HG03196 (cell line): ENCODE measurements around the gene LMO2.
"Not testable (repeated sequence)": the region's sequence is repeated elsewhere in the genome, so short reads cannot be mapped to it uniquely, and the experiment has no call there.

Source experiments
- ATAC-seq: cut with Tn5 transposase; IDR thresholded peaks from one replicate; pipeline ENCODE4 v1.9.1; 2021; ENCODE audit not compliant: unreplicated experiment

The LMO2 gene

DNA sequence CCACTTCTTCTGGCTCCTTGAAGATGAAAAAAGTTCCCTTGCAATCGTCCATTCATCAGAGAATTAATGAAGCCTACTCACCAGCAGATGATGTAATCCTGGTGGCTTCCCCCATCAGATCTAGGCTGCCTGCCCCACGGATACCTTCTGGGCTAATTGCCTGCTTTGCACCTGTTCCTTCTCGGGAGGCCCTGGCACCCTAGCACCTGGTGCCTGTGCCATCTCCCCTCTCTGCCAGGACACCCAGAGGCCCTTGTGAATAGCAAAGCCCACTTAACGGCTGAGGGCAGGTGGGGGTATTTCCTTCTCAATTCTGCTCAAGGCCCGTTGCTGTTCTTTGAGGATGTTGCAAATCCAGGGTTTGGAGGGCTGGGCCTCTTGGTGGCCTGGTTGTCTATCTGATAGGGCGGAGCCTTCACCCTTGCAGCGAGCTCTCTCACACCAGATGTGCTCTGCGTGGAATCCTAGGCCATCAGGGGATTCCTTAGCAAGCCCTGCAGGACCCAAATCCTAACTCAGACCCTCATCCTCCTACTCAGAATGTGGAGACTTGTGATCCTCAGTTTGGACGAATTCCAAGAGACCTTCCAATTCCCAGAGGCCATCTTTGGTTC lies at the start of gene LMO2:
TSS of gene LMO2 (minus strand) at position 363 of the 614 bp plus-strand sequence. CDS start 22,360 bp downstream, outside the sequence.
- ATAC-seq, result no peak

DNA sequence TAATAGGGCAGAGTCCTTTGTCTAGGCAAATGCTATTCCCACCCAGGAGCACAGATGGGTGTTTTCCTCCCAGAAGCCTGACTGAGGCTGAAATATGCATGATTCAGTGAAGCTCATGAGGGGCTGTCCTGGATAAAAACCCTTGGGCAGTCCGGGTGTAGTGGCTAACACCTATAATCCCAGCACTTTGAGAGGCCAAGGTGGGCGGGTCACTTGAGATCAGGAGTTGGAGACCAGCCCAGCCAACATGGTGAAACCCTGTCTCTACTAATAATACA lies 48.6 kb upstream of the LMO2 start:
- ATAC-seq, result no peak

DNA sequence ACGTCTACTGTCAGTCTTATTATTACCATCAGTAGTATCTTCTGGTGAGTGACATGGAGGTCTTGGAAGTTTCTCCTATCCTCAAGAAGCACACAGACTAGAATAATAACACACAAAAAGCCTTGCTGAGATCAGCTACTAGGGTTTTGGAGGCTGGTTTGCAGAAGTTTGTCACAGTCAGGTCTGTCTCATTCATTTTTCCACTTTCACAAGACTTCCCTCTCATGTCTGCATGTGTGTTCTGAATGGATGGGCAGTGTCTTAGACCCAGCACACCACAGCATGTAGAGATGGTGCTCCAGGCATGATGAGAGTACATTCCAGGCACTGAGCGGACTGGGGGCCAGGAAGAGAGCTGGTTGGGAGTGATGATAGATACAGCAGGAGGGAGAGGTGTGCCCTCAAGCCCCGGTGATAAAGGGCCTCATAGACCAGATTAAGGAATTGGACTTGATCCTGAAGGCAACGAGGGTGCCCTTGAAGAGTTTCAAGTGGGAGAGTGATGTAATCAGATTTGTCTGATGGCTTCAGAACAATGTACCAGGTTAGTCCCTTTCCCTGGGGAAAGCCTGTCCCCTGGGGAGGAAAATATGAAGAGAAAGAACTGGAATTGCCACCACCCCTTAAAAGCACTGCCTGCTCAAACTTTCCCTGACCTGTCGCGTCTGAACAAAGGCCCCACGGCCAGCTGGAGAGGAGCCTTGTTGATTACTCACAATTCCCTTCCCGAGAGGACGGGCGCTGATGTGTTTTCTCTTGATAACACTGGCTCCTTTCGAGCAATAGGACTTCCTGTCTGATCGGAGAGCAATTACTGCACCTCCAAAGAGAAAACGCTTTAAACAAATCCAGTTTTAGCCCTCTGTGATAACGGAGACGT lies 45.1 kb upstream of the LMO2 start:
- no peak for ATAC-seq

DNA sequence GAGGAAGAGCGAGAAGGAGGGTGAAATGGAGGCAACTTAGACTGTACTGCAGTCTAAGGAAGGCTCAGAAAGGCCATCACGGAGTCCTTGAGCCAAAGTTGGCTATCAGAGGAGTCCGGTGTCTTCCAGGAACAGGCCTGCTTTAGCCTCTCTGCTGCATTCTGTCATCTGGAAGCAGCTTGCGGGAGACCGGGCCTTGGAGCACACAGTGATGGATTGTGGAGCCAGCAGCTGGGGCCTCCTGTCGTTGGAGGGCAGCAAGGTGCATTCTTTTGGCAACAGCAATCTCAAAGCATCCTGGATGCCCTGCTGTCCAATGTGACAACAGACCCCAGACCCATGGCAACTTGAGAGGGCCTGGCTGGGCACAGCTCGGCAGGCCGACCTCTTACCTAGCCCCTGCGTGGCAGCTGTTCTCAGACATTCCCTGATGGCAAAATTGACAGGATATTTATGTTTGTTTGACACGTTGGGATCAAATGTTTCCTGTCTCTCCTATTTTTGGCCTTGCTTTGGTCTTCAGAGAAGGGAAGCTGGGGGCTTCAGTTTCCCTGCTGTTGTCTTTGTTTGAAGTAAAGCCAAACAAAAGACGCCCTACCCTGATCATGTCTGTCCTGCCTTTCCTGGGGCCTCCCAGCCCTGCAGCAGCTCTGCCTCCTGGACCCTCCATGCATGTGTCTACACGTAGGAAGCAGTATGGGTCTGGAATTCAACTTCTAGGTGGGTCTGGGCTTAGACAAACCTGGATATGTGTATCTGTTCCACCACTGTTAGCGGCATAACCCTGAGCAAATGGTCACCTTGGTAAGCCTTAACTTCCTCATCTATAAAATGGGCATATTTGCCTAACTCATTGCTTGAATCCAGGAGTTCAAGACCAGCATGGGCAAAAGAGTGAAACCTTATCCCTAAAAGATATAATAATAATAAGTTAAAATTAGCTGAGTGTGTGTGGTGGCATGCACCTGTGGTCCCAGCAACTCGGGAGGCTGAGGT lies 43.9 kb upstream of the LMO2 start:
- no peak for ATAC-seq

DNA sequence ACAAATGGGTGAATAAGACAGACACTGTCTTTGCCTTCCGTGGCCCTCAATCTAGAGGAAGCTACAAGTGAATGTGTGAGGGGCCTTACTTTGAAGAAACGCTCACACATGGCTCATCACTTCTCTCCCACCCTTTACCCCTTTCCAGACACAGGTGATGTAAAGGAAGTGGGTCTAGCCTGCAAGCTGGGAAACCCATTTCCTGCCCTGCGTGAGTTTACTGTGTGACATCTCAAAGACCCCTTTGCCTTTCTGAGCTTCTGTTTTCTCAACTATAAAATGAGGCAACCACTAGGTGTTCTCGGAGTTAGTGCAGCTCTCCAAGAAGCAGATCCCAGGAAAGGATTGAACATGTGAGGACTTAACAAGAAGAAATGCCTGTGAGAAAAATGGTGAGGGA lies 43.1 kb upstream of the LMO2 start:
- no peak for ATAC-seq

DNA sequence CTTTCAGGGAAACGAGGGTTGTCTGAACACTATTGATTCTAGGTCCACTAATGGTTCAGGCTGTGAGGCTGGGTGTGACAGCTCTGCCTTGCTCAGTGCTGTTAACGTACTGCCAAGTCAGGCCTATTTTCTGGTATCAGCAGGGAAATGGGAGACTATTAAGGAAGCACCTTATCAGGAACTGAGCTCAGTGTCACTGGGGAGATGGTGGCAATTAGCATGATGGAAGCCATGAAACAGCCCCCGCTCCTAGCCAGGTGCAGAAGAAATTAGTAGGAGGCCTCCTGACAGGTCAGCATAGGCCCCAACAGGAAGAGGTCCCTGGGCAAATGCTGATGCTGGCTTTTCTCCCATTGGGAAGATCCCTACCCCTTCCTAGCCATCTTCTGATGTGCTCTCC lies 42.6 kb upstream of the LMO2 start:
- no peak for ATAC-seq

DNA sequence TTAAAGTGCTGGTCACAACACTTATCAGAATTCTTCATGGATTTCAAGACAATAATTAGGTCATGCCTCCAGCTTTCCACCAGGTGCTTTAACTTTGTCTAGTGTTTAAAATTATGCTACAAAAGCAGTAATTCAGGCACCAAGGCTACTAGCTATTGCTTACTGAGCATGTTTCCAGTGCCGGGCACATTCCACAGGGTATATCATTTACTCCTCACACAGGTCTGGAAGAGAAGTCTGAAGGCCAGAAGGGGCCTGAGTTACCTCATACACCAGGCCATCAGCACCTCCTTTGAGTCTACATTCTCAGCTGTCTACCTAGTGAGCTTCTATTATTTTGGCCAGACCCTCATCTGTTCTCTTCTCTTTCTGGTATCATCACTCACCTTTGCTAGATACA lies 41.7 kb upstream of the LMO2 start:
- no peak for ATAC-seq

DNA sequence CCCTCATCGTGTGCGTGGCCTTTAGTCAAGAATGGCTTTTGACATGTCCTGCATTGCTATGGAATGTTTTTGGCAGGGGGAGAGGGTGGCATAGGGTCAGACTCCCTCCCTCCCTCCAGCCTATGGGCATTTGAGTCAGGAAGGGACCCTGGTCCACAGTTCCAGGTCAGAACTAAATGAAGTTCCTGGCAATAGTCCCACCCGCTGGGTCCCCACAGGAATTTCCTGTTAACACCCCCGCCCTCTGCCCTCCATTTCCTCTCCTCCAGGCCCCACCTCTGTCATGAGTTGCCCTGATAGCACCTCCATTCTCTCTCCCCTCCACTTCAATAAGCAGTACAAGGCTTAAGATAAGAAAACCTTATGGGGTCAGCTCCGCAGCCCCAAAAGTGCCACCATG lies 40.8 kb upstream of the LMO2 start:
- ATAC-seq, result no peak

DNA sequence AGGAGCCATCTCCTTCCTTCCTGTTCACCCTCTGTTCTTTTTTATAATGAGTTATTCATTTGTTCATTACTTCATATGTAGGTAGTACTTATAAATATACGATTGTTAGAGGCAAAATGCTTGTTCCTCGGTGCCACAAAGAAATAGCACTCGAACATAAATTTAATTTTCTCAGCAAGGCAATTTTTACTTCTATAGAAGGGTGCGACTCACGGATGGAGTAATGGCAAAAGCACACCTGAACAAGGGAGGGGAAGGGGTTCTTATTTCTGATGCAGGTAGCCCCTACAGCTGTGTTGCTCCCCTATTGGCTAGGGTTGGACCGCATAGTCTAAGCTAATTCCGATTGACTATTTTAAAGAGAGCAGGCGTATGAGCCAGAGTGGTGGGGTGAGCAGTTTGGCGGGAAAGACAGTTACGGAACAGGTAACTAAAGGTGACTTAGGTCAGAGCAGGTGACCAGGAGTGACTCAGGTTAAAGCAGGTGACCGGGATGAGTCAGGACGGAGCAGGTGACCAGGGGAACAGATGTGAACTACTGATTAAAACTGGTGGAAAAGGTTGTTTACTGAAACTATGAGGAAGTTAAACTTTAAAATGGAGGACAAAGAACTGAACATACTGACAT lies 40.0 kb upstream of the LMO2 start:
- ATAC-seq, result not testable (repeated sequence)

DNA sequence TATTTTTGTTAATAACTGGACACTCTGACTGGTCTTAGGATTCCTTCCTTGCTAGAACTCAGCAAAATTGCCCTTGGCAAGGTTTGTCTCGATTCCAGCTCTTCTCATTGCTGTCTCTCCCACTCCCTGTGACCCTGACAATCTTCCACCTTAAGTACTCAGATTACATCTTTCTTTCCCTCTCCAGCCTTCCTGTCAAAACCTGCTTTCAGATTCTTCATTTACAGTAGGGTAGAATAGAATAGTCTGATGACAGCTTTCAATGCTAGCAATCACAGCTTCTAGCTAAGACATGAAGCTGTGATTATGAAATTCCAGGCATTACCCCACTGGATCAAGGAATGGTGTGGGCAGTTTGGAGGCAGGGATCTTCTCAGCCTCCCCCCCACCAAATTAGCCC lies 39.2 kb upstream of the LMO2 start:
- no peak for ATAC-seq

DNA sequence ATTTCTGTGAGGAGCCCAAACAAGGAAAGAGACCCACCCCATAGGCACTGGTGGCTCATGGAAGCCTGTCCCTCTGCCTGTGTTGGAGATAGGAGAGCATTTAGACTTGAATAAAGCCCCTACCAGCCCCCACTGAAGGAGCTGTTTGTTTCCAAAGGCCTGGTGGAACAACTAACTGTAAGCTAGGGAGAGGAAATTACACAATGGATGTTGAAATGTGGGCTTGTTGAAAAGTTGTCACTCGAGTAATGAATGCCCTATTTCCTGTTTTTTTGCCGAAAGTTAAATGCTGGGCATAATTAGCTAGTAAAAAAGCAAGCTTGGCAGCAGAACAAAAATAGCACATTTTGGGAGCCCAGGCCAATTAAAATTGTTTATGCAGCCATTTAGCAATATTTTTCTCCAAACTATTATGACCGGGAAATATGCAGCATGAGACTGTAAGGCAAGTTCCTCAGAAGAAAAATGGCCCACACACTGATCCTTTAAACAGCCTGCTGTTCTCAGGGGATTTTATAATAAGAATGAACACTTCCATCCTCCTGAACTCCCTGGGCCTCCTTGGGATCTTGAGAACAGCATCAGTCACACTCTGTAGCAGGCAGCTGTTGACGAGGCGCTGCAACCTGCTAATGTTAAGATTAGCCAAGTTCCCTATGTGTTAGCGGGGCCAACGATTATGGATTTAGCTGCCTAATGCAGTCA lies 38.6 kb upstream of the LMO2 start:
- ATAC-seq, result no peak

DNA sequence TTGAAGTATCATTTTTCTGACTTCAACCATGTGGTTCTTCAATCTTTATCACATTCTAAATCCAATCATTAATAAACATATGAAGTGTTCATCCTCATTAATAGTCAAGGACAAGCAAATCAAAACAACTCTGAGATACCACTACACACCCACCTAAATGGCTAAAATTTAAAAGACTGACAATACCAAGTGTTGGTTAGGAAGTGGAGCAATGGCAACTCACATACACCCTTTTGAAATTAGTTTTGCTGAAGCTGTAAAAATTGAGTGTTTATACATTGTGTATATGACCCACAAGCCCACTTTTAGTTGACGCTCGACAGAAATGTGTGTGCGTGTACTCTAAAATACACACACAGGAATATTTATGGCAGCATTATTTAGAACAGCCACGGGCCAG lies 36.7 kb upstream of the LMO2 start:
- no peak for ATAC-seq

DNA sequence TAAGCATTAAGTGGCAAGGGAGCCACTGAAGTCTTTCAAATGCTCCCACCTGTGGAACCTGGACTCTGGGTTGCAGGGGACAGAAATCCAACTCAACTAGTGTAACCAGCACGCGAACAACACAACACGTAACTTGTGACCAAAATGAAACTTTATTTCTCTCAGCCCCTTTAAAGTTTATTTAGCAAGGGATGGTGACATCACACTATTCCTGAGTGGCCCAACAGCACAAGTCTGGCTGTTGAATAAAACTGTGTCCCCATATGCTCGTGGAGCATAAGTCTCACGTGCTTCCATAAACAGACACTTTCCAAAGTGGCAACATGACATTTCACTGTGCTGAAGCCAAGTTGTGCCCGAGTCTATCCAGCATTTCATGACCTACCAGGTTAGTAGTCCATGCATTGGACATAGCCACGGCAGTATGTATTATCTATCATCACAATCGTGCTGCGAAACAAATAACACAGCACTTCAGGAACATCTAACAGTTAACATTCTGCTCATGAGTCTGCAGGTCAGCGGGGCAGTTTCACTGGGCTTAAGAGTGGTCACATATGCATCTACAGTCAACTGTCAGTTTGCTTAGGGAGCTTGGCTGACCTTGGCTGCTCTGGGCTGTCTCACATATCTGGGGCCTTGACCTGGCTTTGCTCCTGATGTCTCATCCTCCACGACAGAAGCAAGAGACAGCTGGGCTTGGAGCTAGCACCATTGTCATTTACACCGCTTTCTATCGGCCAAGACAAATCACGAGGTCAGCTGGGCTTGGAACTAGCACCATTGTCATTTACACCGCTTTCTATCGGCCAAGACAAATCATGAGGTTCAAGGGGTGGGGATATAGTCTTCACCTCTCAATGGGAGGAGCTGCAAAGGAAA lies 35.0 kb upstream of the LMO2 start:
- no peak for ATAC-seq

DNA sequence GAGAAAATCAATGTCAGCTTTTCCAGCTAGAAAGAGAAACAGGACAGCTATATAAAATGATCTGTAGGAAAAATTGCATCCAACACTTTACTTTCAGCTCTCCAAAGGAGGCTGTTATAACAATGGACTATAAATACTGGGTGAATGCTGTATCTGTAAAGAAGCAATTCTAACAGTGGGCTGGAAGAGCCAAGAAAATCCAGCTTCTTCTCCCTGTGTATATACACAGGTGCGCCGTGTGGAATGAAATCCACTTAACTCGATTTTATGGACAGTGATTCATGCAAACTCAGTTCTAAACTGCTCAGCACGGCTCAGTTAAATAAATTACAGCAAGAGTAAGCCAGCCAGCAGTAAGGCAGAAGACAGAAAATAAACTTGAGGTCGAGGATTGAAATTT lies 32.5 kb upstream of the LMO2 start:
- no peak for ATAC-seq

DNA sequence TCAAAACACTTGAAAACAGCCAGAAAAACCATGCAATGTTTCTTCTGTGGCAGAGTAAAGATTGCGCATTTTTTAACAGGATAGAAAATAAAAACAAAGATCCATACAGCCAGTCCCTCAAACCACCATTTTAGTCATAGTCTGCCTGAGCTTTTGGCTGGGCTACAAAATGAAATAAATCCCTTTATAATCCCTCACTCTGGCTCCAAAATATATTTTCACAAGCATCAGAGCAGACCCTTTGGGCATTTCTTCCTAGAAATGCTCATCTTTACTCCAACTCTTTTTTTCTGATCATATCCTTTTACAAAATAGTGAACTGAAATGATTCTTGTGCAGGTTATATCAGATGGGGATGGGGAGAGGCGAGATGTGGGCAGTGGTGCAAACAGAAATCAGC lies 31.8 kb upstream of the LMO2 start:
- no peak for ATAC-seq

DNA sequence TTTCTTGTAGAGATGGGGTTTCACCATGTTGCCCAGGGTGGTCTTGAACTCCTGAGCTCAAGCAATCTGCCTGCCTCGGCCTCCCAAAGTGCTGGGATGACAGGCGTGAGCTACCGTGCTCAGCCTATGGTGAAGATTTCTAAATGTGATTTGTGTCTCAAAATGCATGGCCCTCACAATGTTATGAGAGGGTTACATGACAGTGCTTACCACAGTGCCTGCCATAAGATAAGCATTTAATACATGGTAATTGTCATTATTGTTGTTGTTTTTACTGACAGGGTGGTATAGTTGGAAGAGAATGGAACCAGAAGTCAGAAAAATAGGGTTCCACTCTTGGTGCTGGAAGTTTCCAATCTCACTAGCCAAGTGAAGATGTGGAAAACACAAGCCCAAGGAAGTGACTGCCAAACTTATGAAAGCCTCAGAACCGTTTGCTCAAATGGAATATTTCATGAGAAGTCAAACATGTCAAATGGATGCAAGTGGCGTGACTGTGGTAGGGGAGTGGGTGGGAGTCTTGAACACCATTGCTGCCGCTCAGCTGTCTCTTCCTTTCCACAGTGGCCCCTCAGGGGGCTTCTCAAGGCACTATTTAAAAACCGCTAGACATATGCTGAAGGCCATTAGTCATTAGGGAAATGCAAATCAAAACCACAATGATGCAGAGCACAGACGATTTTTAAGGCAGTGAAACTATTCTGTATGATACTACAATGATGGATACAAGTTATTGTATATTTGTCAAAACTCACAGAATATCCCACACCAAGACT lies 29.1 kb upstream of the LMO2 start:
- peak; percentile 72 for ATAC-seq

DNA sequence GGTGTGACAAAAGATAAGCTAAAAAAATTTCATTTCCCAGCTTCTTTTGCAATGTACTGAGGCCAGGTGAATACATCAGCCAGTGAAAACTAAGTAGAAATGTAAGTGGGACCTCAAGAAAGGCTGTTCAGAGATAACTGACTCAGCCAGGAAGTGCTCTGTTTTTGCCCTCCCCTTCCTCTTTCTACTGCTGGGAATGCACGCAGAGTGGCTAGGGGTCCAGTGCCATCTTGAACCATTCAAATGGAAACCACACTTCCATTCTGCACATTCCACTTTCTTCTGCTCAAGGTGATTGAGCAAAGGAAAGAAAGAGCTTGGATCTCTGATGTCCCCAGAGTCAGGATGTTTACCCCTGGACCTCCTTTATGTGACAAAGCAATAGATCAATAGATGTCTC lies 27.8 kb upstream of the LMO2 start:
- no peak for ATAC-seq

DNA sequence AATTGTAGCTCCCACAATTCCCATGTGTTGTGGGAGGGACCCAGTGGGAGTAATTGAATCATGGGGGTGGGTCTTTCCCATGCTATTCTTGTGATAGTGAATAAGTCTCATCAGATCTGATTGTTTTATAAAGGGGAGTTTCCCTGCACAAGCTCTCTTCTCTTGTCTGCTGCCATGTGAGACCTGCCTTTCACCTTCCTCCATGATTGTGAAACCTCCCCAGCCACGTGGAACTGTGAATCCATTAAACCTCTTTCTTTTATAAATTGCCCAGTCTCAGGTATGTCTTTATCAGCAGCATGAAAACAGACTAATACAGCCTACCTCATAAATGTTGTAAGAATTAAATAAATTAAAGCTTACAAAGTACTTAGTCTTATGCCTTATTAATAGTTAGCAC lies 25.5 kb upstream of the LMO2 start:
- ATAC-seq, result not testable (repeated sequence)

DNA sequence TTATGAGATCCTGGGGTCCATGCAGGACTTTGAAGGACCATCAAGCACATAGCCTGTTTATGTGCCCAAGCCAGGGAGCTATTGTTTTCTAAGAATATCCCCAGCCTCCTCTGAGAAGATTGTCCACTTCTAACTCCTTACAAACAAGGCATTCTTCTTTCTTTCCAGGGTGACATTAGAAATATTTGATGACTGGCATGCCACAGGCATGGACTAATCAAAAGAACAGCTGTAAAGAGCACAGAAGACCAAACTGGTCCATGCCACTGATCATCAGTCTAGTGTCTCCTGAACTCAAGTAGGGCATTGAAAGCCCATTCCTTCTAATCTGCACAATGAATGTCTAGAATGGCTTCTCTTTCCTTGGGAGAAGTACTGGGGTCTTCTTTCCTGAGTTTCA lies 24.9 kb upstream of the LMO2 start:
- ATAC-seq, result no peak
